ACHN (cell line): ENCODE data around the gene COX10.

Experiments used
- DNase-seq: peaks from one replicate; pipeline ENCODE4 v3.0.0-alpha.2; 2015
- in situ Hi-C: cut with HindIII; loops from 2 replicates; pipeline ENCODE4 v1.10.0; 2017; ENCODE audit warnings: low sequenced_read_pairs, low pct_ligation_motif_present, low pct_unique_long_range_greater_than_20kb

The COX10 gene

DNA sequence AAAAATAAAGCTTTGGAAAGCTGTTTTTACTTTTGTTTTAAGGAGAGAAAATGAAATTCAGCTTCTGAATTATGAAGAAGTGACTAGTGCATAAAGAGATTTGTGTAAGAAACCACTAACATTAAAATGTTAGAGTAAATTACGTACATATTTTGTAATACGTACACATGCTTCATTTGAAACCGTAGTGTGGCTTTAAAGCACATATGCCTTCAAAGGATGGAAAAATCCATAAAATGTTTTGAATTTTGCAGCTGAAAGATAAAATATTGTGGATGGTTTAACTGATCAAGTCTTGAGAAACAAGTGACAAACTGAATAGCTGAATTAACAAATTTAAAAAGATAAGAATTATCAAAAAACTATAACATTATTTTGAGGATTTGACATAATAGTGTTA, 35.4 kb downstream of the COX10 start:
- no peak for DNase-seq
- in situ Hi-C loops, result no loop called here

DNA sequence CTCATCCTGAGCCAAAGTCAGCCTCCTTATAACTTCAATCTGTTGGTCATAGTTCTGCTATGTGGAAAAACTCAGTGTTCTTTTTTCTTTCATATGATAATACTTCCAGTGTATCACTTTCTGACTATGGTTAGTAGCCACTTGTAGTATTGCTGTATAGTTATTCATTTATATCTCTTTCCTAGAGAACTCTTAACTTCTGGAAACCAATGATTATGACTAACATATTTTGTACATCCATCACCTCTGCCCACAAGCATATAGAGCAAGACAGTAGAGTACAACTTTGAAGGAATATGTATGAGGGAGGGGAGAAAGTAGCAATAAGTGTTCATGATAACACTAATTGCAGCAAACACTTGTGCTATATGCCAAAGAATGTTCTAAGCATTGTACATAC, 38.6 kb downstream of the COX10 start:
- in situ Hi-C loops, result no loop called here
- no peak for DNase-seq

DNA sequence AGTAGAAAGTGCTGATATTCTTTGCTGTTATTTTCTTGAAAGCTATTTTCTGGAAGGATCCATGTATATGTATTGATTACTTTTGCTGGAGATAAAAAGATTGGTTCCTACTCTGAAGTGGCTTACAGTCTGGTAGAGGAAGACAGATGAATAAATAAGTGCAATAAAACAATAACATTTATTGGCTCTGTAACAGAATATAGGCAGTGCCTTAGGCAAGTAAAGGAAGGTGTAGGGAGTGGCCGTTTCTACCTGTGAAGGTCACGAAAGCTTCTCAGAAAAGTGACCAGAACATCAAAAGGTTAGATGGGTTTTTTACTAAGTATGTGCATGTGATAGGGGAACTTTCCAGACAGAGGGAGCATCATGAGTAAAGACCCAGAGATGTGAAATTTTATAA, 43.1 kb downstream of the COX10 start:
- in situ Hi-C loops, result no loop called here
- no peak for DNase-seq

DNA sequence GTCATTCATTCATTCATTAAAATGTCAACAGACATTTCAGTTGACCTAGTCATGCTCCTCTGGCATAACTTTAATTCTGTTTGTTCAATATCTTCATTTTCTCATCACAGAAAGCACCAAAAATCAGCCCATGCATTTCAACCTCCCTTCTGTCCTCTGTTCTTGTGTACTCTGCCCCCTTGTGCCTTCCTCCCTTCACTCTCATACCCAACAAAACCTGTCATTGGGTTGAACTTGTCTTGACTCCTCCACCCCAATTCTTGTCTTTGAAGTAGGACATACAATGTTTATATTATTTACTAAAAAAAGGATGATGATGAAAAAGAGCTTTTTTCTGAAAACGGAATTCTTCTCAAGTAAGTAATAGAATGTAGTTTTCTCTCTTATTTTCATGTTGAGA, 43.8 kb downstream of the COX10 start:
- in situ Hi-C loops, result no loop called here
- DNase-seq, result no peak

DNA sequence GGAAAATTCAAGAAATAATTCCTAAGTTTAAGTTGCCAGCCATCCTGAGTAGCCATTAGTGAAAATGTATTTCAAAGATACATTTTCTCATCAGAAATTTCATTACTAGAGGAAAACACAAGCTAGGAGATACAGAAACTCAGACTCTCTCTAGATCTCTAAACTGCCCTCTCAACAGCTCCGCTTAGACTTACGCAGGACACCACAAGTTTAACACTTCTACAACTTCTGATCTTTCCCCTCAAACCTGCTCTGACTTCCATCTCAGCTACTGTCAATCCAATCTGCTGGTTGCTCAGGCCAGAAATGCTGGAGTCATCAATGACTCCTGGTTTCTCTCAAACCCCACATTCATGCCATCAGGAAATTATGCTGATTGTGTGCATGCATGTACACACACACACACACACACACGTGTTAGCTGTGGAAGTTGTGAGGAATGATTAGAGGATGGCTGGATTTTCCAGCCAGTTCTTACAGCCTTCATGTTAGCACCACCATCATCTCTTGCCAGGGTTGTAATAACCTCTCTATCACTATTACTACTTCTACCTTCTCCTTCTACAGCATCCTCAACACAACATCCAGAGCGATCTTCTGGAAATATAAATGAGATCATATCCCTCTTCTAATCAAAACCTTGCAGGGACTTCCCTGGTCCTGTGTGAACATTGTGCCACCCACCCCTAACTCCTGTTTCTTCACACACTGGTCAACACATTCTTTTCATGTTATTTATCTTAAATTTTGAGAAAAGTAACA, 47.1 kb downstream of the COX10 start:
- DNase-seq, result no peak
- in situ Hi-C loops, result no loop called here

DNA sequence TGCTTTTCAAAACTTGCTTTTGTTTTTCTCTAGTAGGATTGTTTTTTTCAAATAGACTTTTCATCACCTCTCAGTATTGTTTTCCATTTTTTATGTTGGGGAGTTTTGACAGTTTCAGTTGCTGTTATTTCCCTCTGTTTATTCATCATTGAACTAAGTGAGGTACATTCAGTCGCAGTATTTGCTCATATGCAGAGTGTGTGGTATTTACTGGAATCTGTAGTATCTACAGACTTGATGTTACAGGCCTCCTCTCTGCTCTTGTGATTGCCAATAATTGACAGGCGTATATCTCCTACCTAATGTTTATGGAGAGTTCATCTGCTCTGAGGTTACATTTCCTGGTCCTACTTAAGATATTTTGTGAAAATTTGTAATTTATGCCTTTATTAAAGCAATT, 49.6 kb downstream of the COX10 start:
- no peak for DNase-seq
- in situ Hi-C loops, result no loop called here

DNA sequence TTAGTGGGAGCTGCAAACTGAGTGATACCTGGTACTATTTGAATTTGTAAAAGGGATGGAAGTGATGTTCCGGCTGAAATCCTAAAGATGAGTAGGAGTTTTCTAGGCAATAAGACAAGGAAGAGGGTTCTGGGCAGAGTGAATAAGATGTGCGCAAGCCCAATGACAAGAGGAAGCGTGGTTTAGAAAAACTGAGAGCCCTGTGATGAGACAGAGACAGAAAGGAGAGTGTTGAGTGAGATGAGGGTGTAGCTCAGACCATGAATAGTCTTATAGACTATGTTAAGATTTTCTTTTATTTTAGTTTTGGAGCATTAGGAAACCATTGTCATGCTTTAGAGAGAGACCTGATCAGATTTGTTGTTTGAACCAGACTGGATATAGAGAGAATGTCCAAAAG, 50.2 kb downstream of the COX10 start:
- in situ Hi-C loops, result no loop called here
- DNase-seq, result no peak

DNA sequence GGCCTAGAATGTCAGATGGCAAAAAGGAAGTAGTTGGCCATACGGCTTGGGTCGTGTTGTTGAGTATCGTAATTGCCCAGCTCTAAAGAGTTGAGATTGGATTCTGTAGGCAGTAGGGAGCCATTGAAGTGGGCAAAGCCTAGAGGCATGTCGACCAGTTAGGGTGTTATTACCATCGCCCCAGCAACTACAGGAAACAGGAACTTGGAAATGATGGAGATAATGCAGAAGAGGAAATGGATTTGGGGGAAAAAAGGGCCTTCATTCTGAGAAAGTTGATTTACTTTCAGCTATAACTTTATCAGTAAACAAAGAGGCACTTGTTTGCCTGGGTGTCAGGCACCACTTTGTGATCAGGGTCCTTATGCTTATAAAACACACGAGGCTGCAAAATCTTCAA, 52.6 kb downstream of the COX10 start:
- in situ Hi-C loops, result no loop called here
- DNase-seq, result no peak

DNA sequence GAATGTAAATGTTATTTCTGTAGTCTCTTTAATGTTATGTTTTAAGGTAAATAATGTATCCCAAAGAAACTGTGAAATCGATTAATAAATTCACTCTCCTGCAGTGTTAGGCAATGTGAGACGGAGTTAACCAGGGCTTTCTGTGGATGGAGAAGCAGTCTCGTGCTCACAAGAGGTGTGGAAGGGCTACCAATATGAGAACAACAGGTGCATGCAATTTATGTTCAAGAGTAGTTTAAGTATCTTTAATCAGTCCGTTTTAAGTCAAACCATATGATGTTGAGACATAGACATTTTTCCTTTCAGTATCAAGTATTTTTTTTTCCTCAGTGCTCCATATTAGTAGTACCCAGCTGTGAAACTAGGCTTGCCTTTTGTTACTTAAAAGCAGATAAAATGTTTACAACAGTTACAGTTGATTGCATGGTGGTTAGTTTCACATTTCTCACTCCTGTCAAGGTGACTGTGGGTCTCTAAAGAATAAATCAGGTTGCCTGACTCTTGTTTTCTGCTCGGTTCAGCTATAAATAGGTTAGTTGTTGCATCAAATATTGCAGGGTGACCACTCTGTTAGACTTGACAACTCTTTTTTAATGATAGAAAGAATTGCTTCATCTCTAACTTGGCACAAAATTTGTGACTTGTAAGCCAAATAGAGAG, 54.4 kb downstream of the COX10 start:
- DNase-seq, result no peak
- in situ Hi-C loops, result no loop called here

DNA sequence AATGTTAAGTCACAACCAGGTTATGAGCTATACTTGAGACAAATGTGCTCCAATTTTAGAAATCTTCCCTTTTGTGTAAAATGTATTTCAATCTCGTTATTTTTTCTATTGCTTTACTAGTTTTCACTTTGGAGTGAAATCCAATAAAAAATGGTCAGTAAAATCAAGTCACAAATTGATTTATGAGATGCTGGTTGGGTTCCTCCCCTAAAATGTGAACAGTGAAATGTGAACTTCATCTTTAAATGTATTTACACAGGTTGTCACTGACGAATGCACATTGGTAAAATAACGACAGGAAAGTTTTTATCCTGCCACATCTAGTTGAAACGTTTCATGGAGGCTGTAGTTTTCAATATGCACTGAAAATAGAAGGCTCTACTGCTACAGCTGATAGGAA, 55.5 kb downstream of the COX10 start:
- in situ Hi-C loops, result no loop called here
- no peak for DNase-seq

DNA sequence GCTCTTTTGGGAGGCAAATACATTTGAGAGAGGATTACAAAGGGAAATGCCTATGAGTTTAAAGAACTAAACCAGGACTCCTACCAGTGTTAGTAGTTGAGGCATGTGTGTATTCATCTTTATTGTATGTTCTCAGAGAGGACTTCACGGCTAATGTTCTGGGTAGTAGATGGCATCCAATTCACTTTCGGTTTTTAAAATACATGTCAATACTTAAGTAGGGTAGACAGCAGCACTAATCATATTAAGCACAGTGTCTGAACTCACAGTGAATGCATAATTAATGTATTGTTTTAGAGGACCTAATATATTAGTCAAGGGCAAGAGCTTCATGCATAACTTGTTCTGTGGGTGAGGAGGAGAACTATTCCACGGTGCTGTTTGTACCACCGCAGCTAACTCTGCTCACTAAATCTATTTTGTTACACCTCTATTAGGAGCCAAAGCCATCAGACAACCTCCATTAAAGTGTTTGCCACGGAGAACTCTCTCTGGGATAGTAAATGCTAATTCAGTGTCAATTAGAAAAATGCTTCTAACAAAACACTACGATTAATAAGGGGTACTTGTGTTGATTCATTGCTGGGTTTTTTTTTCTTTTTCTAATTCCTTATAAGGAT, 56.3 kb downstream of the COX10 start:
- in situ Hi-C loops, result no loop called here
- DNase-seq, result no peak

DNA sequence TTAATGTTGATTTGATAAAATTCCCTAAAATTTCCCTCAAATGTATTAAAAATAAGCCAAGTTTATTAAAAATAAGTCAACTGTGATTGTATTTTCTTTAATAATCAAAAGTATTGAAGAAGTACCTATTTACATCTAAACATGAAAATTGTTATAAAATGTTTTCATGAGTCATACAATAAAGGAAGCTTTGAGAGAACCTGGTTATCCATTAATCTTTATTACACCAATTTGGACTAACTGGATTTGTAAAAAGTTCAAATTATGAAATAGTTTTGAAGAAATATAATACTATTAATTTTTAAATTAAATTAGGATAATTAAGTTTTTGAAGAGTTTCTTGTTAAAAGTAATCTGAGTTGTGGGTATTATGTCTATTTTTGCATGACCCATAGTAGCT, 63.8 kb downstream of the COX10 start:
- peak; percentile 11 for DNase-seq
- in situ Hi-C loops, result no loop called here

DNA sequence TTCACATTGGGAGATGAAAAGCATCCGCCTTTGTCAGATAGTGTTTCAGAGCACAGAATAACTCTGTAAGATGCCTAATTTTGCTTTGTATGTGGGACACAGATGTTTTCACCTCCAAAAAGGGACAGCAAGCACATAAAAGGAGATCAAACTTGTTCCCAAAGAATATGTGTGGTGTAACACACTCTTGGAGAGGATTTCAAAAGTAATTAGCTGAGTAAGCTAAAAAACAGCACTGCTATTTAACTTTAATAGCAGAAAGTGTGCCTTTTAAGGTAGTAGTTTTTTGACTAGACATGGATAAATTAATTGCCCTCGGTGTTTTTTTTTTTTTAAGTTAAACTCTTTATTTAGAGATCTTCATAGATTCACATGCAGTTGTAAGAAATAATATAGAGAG, 65.2 kb downstream of the COX10 start:
- no peak for DNase-seq
- in situ Hi-C loops, result no loop called here

DNA sequence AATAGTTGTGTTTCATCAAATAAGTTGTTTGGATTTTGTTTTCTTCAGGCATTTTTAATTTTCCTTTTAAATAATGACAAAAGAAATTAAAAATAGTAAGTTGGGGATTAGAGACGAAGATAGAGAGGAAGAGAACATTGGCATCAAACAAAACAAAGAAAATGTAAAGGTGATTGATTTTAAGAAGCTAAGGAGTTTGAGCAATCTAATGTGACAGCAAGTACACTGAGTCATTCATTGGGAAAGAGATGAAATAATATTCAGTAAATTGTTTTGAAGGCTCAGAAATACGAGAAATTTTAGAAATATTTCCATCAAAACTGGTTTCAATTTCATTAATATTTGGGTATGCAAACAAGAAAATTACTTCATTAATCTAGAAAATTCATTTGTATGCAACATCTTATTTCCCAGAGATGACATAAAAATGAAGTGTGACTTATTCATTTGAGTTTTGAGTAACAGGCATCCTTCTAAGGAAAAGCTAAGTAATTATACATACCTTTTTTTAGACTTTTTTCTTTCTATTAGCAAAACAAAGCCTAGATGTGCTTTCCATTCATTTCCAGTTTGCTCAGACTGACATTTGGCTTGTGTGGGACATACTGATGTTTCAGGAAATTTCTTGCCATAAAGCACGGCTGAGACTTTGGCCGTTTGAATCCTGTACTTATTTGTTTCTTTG, 66.7 kb downstream of the COX10 start:
- in situ Hi-C loops, result no loop called here
- DNase-seq, result no peak

DNA sequence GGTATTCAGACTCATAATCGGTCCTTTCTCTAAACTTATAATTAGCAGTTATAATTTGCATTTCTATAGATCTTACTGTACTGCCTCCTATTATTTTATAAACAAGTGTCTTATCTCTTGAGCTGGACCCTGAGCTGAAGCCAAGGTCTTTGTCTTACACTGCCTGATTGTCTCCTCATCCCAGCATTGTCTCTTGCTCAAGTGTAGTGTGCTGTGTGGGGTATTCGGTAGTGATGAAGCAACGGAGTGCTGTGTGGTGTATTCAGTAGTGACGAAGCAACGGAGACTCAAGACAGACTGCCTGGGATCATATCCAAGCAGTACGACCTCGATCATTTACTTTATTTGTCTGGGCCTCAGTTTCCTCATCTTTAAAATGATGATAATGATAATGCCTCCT, 69.3 kb downstream of the COX10 start:
- DNase-seq, result no peak
- in situ Hi-C loops, result no loop called here

DNA sequence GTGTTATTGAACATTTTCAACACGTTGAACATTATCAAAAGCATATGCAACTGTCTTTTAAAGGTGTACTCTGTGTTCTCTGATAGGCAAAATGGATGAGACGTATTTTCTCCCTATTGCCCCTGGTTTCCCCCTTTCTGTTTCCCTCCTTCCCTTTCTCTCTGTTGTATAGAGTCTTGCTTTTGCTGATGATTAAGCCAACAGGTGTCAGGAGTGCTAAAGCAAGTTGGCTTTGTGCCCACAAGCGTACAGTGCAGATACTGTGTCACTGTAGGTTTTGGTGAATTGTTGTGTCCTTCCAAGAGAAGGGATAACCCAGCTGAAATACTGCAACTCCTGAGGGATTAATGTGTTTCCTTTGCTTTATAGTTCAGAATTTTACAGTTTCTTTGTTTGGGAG, 74.4 kb downstream of the COX10 start:
- in situ Hi-C loops, result no loop called here
- DNase-seq, result peak; percentile 16

DNA sequence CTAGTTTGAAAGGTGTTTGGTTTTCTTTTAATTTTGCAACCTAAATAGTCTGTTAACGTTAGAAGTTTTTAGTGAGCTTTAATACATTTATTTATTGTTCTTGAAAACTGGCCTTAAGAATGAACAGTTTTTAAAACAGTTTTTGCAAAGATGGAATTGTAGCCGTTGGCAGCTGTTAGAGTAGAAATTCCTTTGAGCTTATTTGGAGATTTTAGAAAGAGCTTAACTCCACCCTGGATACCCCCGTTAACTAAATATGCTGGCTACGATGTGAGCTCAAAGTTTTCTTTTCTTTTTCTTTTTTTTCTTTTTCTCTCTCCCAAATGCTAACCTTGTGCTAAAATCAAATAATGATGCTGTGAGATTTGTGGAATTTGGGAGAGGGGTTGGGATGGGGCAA, 75.2 kb downstream of the COX10 start:
- DNase-seq, result no peak
- in situ Hi-C loops, result no loop called here

DNA sequence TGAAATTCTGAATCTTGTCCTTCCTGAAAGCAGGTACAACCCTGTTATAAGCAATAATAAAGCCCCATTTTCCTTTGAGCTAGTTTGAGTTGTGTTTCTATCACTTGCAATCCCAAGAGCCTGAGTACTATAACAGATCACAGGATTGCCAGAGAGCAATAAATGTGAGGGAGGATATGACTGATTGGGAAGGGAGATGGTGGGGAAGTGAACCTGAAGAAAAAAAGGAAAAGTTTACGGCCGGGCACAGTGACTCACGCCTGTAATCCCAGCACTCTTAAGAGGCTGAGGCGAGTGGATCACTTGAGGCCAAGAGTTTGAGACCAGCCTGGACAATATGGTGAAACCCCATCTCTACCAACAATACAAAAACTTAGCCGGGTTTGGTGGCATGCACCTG, 80.4 kb downstream of the COX10 start:
- in situ Hi-C loops, result no loop called here
- no peak for DNase-seq

DNA sequence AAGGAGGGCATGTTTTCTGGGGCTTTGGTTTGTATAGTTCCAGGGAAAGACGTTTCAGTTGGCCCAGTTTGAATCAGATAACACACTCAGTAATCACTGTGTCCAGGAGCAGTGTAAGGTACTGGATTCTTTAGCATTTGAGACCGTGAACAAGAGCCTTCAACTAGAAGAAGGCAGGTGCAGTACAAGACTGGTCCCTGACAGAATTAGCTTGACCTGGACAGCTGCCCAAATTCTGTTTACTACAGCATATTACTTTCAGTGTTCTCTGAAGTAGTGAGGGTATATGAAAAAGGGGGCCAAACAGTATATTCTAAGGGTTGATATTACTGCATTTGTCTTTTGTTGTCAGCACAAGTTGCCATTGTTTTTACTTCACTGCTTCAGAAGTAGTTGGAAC, 81.3 kb downstream of the COX10 start:
- no peak for DNase-seq
- in situ Hi-C loops, result no loop called here

DNA sequence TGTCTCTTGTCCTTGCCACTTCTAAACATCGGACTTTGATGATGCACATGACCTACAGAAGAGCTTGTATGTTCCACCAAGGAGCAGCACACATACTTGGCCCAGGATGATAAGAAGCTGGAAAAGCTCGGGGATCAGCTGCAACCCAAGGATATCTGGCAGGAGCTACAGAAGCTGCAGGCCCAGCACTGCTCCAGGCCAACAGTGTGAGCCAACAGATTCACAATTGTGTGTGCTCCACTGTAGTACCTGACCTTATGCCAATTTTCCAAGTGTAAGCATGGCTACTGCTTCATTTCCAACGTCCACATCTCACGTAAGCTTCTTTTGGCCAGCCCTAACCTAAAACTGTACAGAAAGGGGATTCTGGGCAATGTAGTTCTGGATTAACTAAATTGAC, 83.4 kb downstream of the COX10 start:
- no peak for DNase-seq

More for the DNA sequence above, 83.4 kb downstream of the COX10 start:
- in situ Hi-C loops, result no loop called here
